WERI-Rb-1 (cell line): ENCODE results near the gene CAMK2N1.
A peak's percentile ranks its signal among the peaks of the same experiment; 100 is the strongest.

Experiments
- DNase-seq: peaks from one replicate; pipeline ENCODE4 v3.0.0-alpha.2; 2020
- H3K27ac ChIP-seq: fragments of 250-450 bp; sonication (Bioruptor Pico); 2 replicates; pipeline ENCODE4 v1.5.1; 2020; ENCODE audit warnings: mild to moderate bottlenecking, moderate library complexity
- H3K27me3 ChIP-seq: fragments of 250-450 bp; sonication (Bioruptor Pico); 2 replicates; pipeline ENCODE4 v1.5.1; 2021; ENCODE audit warnings: mild to moderate bottlenecking, low read depth, moderate library complexity; ENCODE audit not compliant: insufficient read depth, severe bottlenecking
- H3K36me3 ChIP-seq: fragments of 250-450 bp; sonication (Bioruptor Pico); 2 replicates; pipeline ENCODE4 v1.5.1; 2020; ENCODE audit warnings: mild to moderate bottlenecking, moderate library complexity
- H3K4me3 ChIP-seq: 2 replicates; pipeline ENCODE4 v1.5.1; 2011; ENCODE audit warnings: low read depth, mild to moderate bottlenecking, control low read depth, low read length
- H3K9me3 ChIP-seq: fragments of 250-450 bp; sonication (Bioruptor Pico); 2 replicates; pipeline ENCODE4 v1.5.1; 2021; ENCODE audit warnings: mild to moderate bottlenecking, moderate library complexity; ENCODE audit not compliant: severe bottlenecking
- CTCF ChIP-seq: IDR thresholded peaks from 2 replicates; pipeline ENCODE4 v1.5.1; 2011; ENCODE audit warnings: low read depth, mild to moderate bottlenecking, control low read depth, inconsistent platforms, low read length

Gene CAMK2N1

GRCh38 chr1:20494609-20495311 lies 8.8 kb upstream of the CAMK2N1 start:
- peaks cover 34% of the 10 kb centered on the region for H3K27me3 ChIP-seq
- no peak overlapping the region for H3K4me3 ChIP-seq
- no peak for DNase-seq
- peaks cover 9% of the 10 kb centered on the region for H3K36me3 ChIP-seq
- no peaks in the 10 kb centered on the region for H3K9me3 ChIP-seq
- no peak for TF ChIP-seq CTCF
- no peak overlapping the region for H3K27ac ChIP-seq

- Histone ChIP-seq H3K9me3 (no peaks in the 10 kb centered on the region), H3K27ac (no peak overlapping the region), H3K36me3 (peaks cover 1% of the 10 kb centered on the region), H3K4me3 (peak overlapping the region; percentile 25), H3K27me3 (peaks cover 35% of the 10 kb centered on the region)
- DNase-seq = peak; percentile 79
- TF ChIP-seq CTCF = peak; percentile 89
Measured at GRCh38 chr1:20493839-20494608, 8.0 kb upstream of the CAMK2N1 start.

GRCh38 chr1:20493309-20493708 lies 7.3 kb upstream of the CAMK2N1 start:
- no peaks in the 10 kb centered on the region for H3K9me3 ChIP-seq
- H3K36me3 ChIP-seq = no peaks in the 10 kb centered on the region
- no peak for DNase-seq
- no peak for TF ChIP-seq CTCF
- H3K4me3 ChIP-seq = no peak overlapping the region
- H3K27ac ChIP-seq = no peak overlapping the region
- H3K27me3 ChIP-seq = peaks cover 42% of the 10 kb centered on the region

GRCh38 chr1:20492751-20493150 lies 6.7 kb upstream of the CAMK2N1 start:
- H3K27me3 ChIP-seq = peaks cover 48% of the 10 kb centered on the region
- no peaks in the 10 kb centered on the region for H3K9me3 ChIP-seq
- no peak for DNase-seq
- TF ChIP-seq CTCF = no peak
- no peak overlapping the region for H3K4me3 ChIP-seq
- H3K27ac ChIP-seq = no peak overlapping the region
- no peaks in the 10 kb centered on the region for H3K36me3 ChIP-seq

GRCh38 chr1:20491866-20492265 lies 5.9 kb upstream of the CAMK2N1 start:
- TF ChIP-seq CTCF = no peak
- Histone ChIP-seq H3K27me3 (peaks cover 57% of the 10 kb centered on the region), H3K9me3 (no peaks in the 10 kb centered on the region), H3K27ac (no peak overlapping the region), H3K36me3 (no peaks in the 10 kb centered on the region), H3K4me3 (no peak overlapping the region)
- DNase-seq = no peak

- DNase-seq = no peak
- no peak for TF ChIP-seq CTCF
- peaks cover 63% of the 10 kb centered on the region for H3K27me3 ChIP-seq
- H3K27ac ChIP-seq = no peak overlapping the region
- H3K9me3 ChIP-seq = no peaks in the 10 kb centered on the region
- no peaks in the 10 kb centered on the region for H3K36me3 ChIP-seq
- no peak overlapping the region for H3K4me3 ChIP-seq
Measured at GRCh38 chr1:20491178-20491577, 5.2 kb upstream of the CAMK2N1 start.
